Hepatocyte (in vitro differentiated cells): ENCODE measurements around the gene ZFR2.

ENCODE experiments used
- EZH2 ChIP-seq: fragments of 200-600 bp; sonication (generic); IDR thresholded peaks from 2 replicates; pipeline ENCODE4 v1.6.1; 2016; ENCODE audit warnings: antibody characterized with exemption, mild to moderate bottlenecking, borderline replicate concordance
- EZH2phosphoT487 ChIP-seq: fragments of 200-600 bp; sonication (generic); IDR thresholded peaks from one replicate; pipeline ENCODE4 v1.6.1; 2018; ENCODE audit warnings: antibody characterized with exemption, mild to moderate bottlenecking, low read depth, moderate library complexity; ENCODE audit not compliant: unreplicated experiment, severe bottlenecking
- TF ChIP-seq, protein P1 (sequence below): fragments of 200-600 bp; sonication (generic); IDR thresholded peaks from 2 replicates; pipeline ENCODE4 v1.5.1; 2016; ENCODE audit warnings: antibody characterized with exemption, mild to moderate bottlenecking; ENCODE audit not compliant: poor library complexity

DNA sequence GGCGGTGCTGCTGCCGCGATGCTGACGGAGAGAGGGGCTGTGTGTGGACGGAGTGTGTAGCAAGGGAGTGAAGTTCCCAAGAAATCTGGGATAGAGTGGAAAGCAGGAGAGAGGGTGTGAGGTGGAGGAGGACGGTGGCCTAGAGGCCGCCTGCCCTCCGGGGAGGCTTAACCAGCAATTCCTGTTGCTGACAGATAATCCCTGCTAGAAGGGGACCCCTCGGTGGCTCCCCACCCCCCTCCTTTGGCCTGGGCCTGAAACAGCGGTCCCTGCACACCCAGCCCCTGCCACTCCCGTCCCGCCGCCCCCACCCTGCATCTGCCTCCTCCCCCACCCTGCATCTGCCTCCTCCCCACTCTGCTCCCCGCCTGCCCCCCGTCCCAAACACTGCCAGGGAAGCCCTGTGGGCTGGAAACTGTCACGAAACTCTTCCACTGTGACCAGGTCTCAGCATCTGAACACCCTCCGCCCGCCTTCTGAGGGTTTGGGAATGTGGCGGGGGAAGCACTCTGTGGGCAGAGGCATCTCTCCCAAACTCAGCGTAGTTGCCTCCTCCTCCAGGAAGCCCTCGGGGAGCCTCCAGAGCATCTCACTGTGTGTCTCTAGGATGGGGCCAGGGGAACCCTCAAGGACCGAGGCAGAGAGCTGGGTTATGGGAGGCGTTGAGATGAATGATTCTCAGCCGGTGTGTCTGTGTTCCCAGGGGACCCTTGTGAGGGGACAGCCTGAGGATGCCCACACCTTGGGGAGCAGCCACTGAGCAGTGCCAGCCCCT lies 65.5 kb downstream of the ZFR2 start:
- TF ChIP-seq, protein P1, sequence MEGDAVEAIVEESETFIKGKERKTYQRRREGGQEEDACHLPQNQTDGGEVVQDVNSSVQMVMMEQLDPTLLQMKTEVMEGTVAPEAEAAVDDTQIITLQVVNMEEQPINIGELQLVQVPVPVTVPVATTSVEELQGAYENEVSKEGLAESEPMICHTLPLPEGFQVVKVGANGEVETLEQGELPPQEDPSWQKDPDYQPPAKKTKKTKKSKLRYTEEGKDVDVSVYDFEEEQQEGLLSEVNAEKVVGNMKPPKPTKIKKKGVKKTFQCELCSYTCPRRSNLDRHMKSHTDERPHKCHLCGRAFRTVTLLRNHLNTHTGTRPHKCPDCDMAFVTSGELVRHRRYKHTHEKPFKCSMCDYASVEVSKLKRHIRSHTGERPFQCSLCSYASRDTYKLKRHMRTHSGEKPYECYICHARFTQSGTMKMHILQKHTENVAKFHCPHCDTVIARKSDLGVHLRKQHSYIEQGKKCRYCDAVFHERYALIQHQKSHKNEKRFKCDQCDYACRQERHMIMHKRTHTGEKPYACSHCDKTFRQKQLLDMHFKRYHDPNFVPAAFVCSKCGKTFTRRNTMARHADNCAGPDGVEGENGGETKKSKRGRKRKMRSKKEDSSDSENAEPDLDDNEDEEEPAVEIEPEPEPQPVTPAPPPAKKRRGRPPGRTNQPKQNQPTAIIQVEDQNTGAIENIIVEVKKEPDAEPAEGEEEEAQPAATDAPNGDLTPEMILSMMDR, result no peak
- no peak for TF ChIP-seq EZH2phosphoT487
- TF ChIP-seq EZH2, result no peak
